ENCODE measurements around the gene SSC5D.

Gene SSC5D

GRCh38 chr19:55474269-55475265 lies 13.7 kb upstream of the SSC5D start:
- no peak for FAIRE-seq

GRCh38 chr19:55476100-55476775 lies 12.0 kb upstream of the SSC5D start, which contains the start of gene ZNF628:
Gene ZNF628 (plus strand): TSS chr19:55476617. CDS start chr19:55479911, 3,294 bp downstream.
- no peak for FAIRE-seq

- no peak for FAIRE-seq
Measured at GRCh38 chr19:55477905-55478304, 10.3 kb upstream of the SSC5D start.

GRCh38 chr19:55478364-55478763 lies 9.9 kb upstream of the SSC5D start:
- FAIRE-seq, result no peak

- no peak for FAIRE-seq
Measured at GRCh38 chr19:55479045-55479444, 9.2 kb upstream of the SSC5D start.

GRCh38 chr19:55479451-55480230 lies 8.6 kb upstream of the SSC5D start:
- FAIRE-seq, result no peak

- FAIRE-seq, result no peak
Measured at GRCh38 chr19:55481148-55481793, 7.0 kb upstream of the SSC5D start.

GRCh38 chr19:55481794-55482155 lies 6.5 kb upstream of the SSC5D start:
- no peak for FAIRE-seq

GRCh38 chr19:55482156-55482961 lies 5.9 kb upstream of the SSC5D start:
- FAIRE-seq, result no peak

- FAIRE-seq, result no peak
Measured at GRCh38 chr19:55482967-55483705, 5.1 kb upstream of the SSC5D start.

- no peak for FAIRE-seq
Measured at GRCh38 chr19:55483706-55484592, 4.3 kb upstream of the SSC5D start.

GRCh38 chr19:55484593-55485438 lies 3.4 kb upstream of the SSC5D start, which contains the start of gene NAT14:
Gene NAT14 (plus strand): TSS chr19:55485188. CDS start chr19:55485709, 521 bp downstream.
- no peak for FAIRE-seq

GRCh38 chr19:55485439-55486011 lies 2.7 kb upstream of the SSC5D start:
- no peak for FAIRE-seq

GRCh38 chr19:55486043-55486970 lies 1.9 kb upstream of the SSC5D start:
- FAIRE-seq, result no peak

- FAIRE-seq, result no peak
Measured at GRCh38 chr19:55486971-55487923, 989 bp upstream of the SSC5D start.

All from islet of Langerhans (tissue), 1 donor.